ENCODE results near the gene PPP1R15B.

Gene PPP1R15B

DNA sequence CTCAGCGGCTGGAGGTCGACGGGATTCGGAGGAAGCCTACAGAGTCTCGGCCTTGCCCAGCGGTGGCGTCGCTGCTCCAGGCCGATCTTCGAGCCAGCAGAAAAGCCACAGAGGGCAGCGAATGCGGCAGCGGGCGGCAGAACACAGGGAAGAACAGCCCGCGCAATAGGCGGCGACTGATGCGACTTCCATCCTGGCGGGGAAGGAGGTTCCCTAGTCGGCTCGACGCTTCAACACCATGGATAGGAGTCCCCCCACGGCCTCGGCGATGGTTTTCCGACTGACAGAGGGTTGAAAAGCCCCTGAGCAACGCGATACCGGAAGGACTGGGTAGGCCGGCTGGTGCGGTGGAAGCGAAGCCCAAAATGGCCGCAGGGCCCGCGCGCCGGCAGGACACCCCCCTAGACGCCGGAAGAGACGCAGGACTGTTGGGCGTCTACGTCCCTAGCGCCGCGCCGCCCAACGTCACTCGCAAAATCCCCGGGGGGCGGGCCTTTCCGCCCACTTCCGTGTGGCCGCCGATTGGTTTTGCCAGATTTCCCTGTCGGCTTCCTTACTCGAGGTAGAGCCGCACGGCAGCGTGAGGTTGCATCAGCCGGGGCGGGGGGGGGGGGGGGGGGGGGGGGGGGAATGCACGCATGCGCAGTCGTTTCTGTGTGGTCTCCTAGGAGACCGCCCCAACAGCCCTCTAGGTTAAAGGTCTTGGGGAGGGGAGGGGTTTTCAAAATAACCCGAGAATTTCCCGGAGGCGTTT, at the start of gene PPP1R15B:
Gene PPP1R15B (minus strand): TSS at position 367 of the 754 bp plus-strand sequence. CDS start 406 bp downstream, outside the sequence.
- peak within 1 kb of the TSS; percentile 77 to 97 for H3K4me3 ChIP-seq (replicated peaks in 1 of 2; ENCODE audit: low read depth in 2 of 2, low read length in 2 of 2)
- peak; percentile 99 to 100 for DNase-seq (ENCODE audit: low read depth in 2 of 2)
- TF ChIP-seq CTCF (IDR thresholded peaks at IDR 0.05; ENCODE audit: low read depth, low read length), result no peak

DNA sequence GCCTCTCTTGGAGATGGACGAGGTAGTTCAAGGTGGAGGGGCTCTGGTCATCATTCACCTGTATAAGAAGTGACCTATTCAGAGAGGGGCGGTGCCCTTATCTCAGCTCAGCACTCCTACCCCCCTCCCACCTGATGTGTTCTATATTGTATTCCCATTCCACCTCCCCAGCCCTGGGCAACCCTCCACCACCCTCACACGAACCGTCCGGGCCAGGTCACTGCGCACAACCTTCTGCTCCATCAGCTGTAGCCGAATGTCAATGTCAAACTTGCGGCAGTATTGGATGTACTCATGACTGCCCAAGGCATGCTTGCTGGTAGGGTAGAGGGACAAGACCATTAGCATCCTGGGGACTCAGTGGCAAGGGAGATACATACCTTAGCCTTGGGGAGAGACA, 48.7 kb upstream of the PPP1R15B start:
- no peak for TF ChIP-seq CTCF (IDR thresholded peaks at IDR 0.05; ENCODE audit: low read depth, low read length)
- no peak for DNase-seq (ENCODE audit: low read depth in 2 of 2)
- H3K4me3 ChIP-seq (replicated peaks in 1 of 2; ENCODE audit: low read depth in 2 of 2, low read length in 2 of 2), result no peak overlapping the region

GRCh38 chr1:204459706-204460105, 48.1 kb upstream of the PPP1R15B start:
- no peak for DNase-seq (ENCODE audit: low read depth in 2 of 2)
- no peak overlapping the region for H3K4me3 ChIP-seq (replicated peaks in 1 of 2; ENCODE audit: low read depth in 2 of 2, low read length in 2 of 2)
- TF ChIP-seq CTCF (IDR thresholded peaks at IDR 0.05; ENCODE audit: low read depth, low read length), result no peak

DNA sequence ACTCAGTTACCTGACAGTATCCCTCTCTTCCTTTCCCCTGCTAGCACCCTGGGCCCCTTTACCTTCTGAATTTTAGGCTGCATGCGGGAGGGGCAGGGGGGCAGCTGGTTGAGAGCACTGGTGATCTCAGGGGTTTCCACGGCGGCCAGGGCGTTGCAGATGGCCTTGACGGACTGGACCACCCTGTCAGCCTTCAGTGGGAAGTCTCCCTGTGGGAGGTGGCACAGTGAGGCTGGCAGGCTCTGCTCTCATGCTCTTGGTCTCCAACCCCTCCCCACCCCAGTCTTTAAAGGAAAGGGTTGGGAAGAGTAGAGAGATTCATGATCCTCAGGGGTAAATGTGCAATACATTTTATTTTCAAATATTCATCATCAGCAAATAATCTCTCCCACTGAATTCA, 46.0 kb upstream of the PPP1R15B start:
- no peak for TF ChIP-seq CTCF (IDR thresholded peaks at IDR 0.05; ENCODE audit: low read depth, low read length)
- no peak overlapping the region for H3K4me3 ChIP-seq (replicated peaks in 1 of 2; ENCODE audit: low read depth in 2 of 2, low read length in 2 of 2)
- DNase-seq (ENCODE audit: low read depth in 2 of 2), result no peak

DNA sequence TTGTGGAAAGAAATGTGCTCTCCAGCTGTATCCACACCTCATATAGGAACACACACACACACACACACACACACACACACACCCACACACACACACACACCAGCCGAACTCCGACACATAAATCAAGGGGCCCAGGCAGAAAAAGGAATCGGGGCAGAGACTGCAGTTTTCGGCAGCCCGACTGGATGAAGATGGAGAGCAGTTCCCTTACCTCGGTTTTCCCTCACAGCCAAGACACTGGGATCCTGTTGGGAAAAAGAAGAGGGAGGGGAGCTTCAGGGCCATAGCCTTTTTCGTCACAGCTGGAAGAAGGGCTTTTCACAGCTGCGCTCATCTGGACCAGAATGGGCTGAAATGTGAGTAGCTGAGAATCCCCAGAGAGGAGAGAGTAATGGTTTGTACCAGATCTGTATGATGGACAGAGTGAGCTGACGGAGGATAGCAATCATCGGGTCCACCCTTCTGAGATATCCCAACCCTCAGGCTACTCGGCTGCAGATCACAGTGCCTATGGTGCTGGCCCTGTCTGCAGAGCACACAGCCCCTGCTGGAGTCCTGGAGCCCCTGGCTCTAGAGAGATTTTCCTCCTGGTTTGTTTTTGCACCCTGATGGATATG, 45.3 kb upstream of the PPP1R15B start:
- no peak for TF ChIP-seq CTCF (IDR thresholded peaks at IDR 0.05; ENCODE audit: low read depth, low read length)
- no peak for DNase-seq (ENCODE audit: low read depth in 2 of 2)
- no peak overlapping the region for H3K4me3 ChIP-seq (replicated peaks in 1 of 2; ENCODE audit: low read depth in 2 of 2, low read length in 2 of 2)

- H3K4me3 ChIP-seq (replicated peaks in 1 of 2; ENCODE audit: low read depth in 2 of 2, low read length in 2 of 2), result no peak overlapping the region
- TF ChIP-seq CTCF (IDR thresholded peaks at IDR 0.05; ENCODE audit: low read depth, low read length), result no peak
- no peak for DNase-seq (ENCODE audit: low read depth in 2 of 2)
Measured at GRCh38 chr1:204455831-204456145, 44.2 kb upstream of the PPP1R15B start.
